ENCODE results near the gene RNF26. TPM values are rescaled to one million over a fixed set of nuclear protein-coding genes. Genes with fewer than 3 reads are reported as not detected.

RNF26 gene
- total RNA-seq, 1 experiment from 2014 or later, result 45.6 TPM

DNA sequence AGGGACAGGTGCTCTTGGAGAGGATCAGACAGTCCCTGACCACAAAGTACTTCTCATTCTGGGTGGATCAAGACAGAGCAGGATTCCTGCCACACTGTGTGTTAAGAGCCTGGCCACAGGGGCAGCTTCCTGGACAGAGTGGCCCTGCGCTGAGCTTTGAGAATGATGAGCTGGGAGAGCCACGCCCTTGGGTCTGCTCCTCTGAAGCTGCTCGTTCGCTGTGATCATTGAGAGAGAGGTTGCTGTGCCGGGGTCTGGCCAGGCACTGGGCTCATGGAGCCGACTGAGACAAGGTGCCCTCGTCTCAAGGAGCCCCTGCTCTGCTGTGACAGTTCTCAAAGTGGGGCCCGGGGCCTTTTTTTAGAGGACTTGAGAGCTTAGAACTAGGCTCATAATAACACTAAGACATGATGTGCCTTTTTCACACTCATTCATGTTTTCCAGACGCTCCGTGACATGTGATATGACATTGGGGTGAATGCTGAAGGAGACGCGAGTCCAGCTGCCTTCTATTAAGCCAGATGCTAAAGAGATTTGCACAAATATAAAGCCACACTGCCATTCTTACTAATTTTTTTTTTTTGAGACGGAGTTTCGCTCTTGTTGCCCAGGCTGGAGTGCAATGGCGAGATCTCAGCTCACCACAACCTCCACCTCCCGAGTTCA lies 13.7 kb downstream of the RNF26 start:
- ChIA-PET CTCF (interaction anchor here (1.2 to 1.7 kb wide), 3 partner anchors 8 to 10 kb away, joined by 5 to 8 read pairs (median 5); no protein-coding TSS in a partner anchor), POLR2A (no interaction called here), RAD21 (ENCODE audit: low non-redundant PET in 1 of 2, low total read pairs in 2 of 2, uncharacterized antibody in 2 of 2, unreplicated experiment in 2 of 2) (no interaction called here)
- no peaks in the 10 kb centered on the region for H3K36me3 ChIP-seq (ENCODE audit: control insufficient read depth in 1 of 2, insufficient read depth in 2 of 2, low read length in 2 of 2)
- intact Hi-C loops (cut with micrococcal nuclease), result no loop called here
- H3K4me3 ChIP-seq (replicated peaks in 1 of 2; ENCODE audit: low read depth in 1 of 2, low read length in 2 of 2), result no peak overlapping the region
- H3K27me3 ChIP-seq (ENCODE audit: insufficient read depth, low read length), result no peaks in the 10 kb centered on the region
- no peak overlapping the region for H2AFZ ChIP-seq (ENCODE audit: low read depth, low read length, poor library complexity, severe bottlenecking)
- ATAC-seq (no peak), DNase-seq (ENCODE audit: low read depth, low spot score) (no peak)
- no peaks in the 10 kb centered on the region for H3K9me2 ChIP-seq (ENCODE audit: insufficient read depth)
- H3K4me2 ChIP-seq (ENCODE audit: low read length), result no peak overlapping the region
- BruUV-seq (replicated peaks), result no TSS peak
- H3K79me2 ChIP-seq (ENCODE audit: insufficient read depth, low read length), result no peaks in the 10 kb centered on the region
- H4K20me1 ChIP-seq (ENCODE audit: insufficient read depth), result no peaks in the 10 kb centered on the region
- no peak overlapping the region for H3K9ac ChIP-seq (ENCODE audit: low read length)
- TF ChIP-seq SP1 (IDR thresholded peaks at IDR 0.05; ENCODE audit: low read depth) (no peak), RAD21 (IDR thresholded peaks at IDR 0.05; ENCODE audit: low read depth) (no peak), TCF7L2 (IDR thresholded peaks at IDR 0.05; ENCODE audit: borderline replicate concordance, extremely low read depth, insufficient read depth, insufficient read length) (no peak), YY1 (IDR thresholded peaks at IDR 0.05; ENCODE audit: extremely low read depth, insufficient replicate concordance, low read depth, low read length) (no peak), ZNF274 (IDR thresholded peaks at IDR 0.05; ENCODE audit: low read depth, low read length) (no peak), EZH2phosphoT487 (IDR thresholded peaks at IDR 0.05; ENCODE audit: borderline replicate concordance) (no peak), POLR2A (IDR thresholded peaks at IDR 0.05; ENCODE audit: borderline replicate concordance, extremely low read depth, insufficient read depth, insufficient read length) (no peak), EZH2 (IDR thresholded peaks at IDR 0.05) (no peak), CEBPB (IDR thresholded peaks at IDR 0.05; ENCODE audit: low read depth) (no peak), ZFX (IDR thresholded peaks at IDR 0.05) (no peak), POLR2AphosphoS5 (IDR thresholded peaks at IDR 0.05; ENCODE audit: low read depth, low read length) (no peak), ELF1 (IDR thresholded peaks at IDR 0.05; ENCODE audit: borderline replicate concordance, low read depth) (no peak), FOSL1 (IDR thresholded peaks at IDR 0.05; ENCODE audit: low read depth) (no peak)
- TF ChIP-seq, protein P1, sequence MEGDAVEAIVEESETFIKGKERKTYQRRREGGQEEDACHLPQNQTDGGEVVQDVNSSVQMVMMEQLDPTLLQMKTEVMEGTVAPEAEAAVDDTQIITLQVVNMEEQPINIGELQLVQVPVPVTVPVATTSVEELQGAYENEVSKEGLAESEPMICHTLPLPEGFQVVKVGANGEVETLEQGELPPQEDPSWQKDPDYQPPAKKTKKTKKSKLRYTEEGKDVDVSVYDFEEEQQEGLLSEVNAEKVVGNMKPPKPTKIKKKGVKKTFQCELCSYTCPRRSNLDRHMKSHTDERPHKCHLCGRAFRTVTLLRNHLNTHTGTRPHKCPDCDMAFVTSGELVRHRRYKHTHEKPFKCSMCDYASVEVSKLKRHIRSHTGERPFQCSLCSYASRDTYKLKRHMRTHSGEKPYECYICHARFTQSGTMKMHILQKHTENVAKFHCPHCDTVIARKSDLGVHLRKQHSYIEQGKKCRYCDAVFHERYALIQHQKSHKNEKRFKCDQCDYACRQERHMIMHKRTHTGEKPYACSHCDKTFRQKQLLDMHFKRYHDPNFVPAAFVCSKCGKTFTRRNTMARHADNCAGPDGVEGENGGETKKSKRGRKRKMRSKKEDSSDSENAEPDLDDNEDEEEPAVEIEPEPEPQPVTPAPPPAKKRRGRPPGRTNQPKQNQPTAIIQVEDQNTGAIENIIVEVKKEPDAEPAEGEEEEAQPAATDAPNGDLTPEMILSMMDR (IDR thresholded peaks at IDR 0.05 in 2 of 3, conservative IDR thresholded peaks at IDR 0.05 in 1 of 3; ENCODE audit: borderline replicate concordance in 1 of 3, insufficient read depth in 1 of 3, low read depth in 2 of 3, low read length in 2 of 3), result no peak
- TF ChIP-seq, protein P2, sequence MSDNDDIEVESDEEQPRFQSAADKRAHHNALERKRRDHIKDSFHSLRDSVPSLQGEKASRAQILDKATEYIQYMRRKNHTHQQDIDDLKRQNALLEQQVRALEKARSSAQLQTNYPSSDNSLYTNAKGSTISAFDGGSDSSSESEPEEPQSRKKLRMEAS (IDR thresholded peaks at IDR 0.05), result no peak
- TF ChIP-seq, protein P3, sequence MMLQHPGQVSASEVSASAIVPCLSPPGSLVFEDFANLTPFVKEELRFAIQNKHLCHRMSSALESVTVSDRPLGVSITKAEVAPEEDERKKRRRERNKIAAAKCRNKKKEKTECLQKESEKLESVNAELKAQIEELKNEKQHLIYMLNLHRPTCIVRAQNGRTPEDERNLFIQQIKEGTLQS (IDR thresholded peaks at IDR 0.05), result no peak
- peaks cover 4% of the 10 kb centered on the region in 2 experiments; a peak in 2 of 4 replicates for H3K4me1 ChIP-seq (ENCODE audit: control insufficient read depth in 1 of 2, insufficient read depth in 2 of 2, low read length in 2 of 2)
- H3K9me3 ChIP-seq (ENCODE audit: control insufficient read depth in 1 of 2, insufficient read depth in 1 of 2, low read depth in 1 of 2, low read length in 2 of 2), result no peaks in the 10 kb centered on the region
- no peak overlapping the region for H3K27ac ChIP-seq (ENCODE audit: low read depth, low read length)

Data from HCT116 (cell line).